Renal cortex interstitium (tissue), 11 donors: ENCODE results near the gene CATSPERE. TPM values are rescaled to one million over a fixed set of nuclear protein-coding genes. Genes with fewer than 3 reads are reported as not detected.

Source experiments
- DNase-seq, 11 donors: peaks; one replicate each; pipeline ENCODE4 v3.0.0-alpha.2; 2013; ENCODE audit warnings: low read depth in 9 of 11, low spot score in 4 of 11; ENCODE audit errors: extremely low read depth in 1 of 11
- polyA plus RNA-seq, 3 donors: library from polyadenylated mRNA; unstranded; fragments of 120-200 nt; gene quantifications; one replicate each; pipeline ENCODE4 v1.2.1, GENCODE V29; 2013; ENCODE audit not compliant: insufficient read length in 3 of 3

Gene CATSPERE
- polyA plus RNA-seq, 3 donors, result 1.5 to 2.4 (median 1.9) TPM

- no peak for DNase-seq
Measured at GRCh38 chr1:244605835-244606370, 144.8 kb downstream of the CATSPERE start.

- no peak for DNase-seq
Measured at GRCh38 chr1:244614113-244614836, 153.2 kb downstream of the CATSPERE start.

- no peak for DNase-seq
Measured at GRCh38 chr1:244614879-244615278, 153.8 kb downstream of the CATSPERE start.

GRCh38 chr1:244615301-244615700 is 154.2 kb downstream of the CATSPERE start:
- DNase-seq, result no peak

DNA sequence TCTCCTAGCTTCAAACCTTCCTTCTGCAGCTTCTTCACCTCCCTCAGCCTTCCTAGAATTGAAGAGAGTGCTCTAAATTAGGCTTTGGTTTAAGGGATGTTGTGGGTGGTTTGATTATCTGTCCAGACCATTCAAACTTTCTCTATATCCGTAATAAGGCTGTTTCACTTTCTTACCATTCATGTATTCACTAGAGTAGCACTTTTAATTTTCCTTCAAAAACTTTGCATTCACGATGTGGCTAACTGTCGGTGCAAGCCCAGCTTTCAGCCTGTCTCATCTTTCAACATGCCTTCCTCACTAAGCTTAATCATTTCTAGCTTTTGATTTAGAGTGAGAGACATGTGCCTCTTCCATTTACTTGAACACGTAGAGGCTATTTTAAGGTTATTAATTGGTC is 165.6 kb downstream of the CATSPERE start:
- no peak for DNase-seq

DNA sequence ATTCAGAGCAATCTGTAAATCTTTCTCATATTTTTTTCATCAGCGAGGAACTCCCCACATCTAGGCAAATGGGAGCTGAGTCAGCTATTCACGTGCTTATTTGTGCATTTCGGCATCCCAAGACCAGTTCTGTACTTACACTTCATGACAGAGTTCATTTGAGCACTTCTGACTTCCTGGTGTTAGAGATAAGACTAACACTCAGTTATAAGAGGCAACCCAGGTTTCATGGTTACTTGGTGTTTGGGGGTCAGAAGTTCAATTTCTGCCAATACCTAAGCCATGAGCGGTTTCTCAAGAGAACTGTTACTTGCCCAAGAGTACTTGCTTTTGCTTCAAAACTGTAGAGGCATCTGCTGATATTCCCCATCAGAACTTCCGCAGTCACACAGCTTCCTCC is 167.7 kb downstream of the CATSPERE start:
- DNase-seq, result no peak

- DNase-seq, result no peak
Measured at GRCh38 chr1:244633140-244633539, 172.1 kb downstream of the CATSPERE start.

DNA sequence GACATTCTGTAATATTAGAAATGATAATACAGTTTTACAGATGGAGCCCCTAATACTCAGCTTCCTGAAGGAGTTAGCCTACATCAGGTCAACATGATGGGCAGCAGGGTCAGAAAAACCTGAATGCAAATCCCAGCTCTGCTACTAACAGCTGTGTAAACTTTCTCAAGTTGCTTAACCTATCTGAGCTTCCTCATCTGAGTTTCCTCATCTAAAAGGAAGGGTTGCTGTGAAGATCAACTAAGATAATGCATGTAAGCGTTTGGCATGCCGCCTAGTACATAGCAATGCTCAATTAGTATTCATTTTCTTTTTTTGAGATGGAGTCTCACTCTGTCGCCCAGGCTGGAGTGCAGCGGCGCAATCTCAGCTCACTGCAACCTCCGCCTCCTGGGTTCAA is 173.5 kb downstream of the CATSPERE start:
- no peak for DNase-seq

DNA sequence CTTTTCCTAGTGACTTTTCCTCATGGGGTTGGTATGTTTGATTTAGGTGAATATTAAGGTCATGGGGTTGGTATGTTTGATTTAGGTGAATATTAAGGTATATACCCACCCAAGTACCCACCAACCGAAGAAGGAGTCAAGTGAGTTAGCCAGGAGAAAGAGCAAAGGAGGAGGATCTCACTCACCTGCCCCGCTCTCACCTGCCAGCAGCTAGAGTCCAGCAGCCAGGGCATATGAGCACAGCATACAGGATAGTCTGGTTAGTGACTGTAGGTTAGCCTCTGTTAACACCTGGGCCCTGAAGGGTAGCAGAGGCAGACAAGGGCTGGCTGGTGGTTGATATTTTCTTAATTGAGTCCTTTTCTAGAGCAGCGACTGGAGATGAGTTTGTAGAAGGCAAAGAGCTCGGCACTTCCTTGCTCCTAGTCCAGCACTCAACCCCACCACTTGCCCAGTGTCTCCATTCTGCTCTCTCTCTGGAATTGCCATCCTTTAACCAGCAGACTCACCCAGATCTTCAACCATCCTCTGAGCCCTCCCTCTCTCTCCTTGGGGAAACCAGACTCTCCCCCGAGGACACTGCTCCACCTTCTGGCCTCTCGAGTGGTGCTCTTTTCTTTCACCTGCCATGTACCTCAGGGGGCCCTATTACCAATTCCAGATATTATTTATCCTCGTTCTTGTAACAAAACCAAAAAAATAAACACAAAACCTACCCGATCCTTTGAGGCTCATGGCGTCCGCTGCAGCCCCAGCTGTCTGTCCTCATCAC is 175.6 kb downstream of the CATSPERE start:
- no peak for DNase-seq

- DNase-seq, result no peak
Measured at GRCh38 chr1:244639561-244639960, 178.5 kb downstream of the CATSPERE start.

GRCh38 chr1:244640917-244641316 is 179.8 kb downstream of the CATSPERE start:
- DNase-seq, result no peak

GRCh38 chr1:244642526-244642925 is 181.5 kb downstream of the CATSPERE start:
- no peak for DNase-seq

- no peak for DNase-seq
Measured at GRCh38 chr1:244642988-244643387, 181.9 kb downstream of the CATSPERE start.

- no peak for DNase-seq
Measured at GRCh38 chr1:244645414-244645813, 184.3 kb downstream of the CATSPERE start.

- DNase-seq, result no peak
Measured at GRCh38 chr1:244645890-244646289, 184.8 kb downstream of the CATSPERE start.

DNA sequence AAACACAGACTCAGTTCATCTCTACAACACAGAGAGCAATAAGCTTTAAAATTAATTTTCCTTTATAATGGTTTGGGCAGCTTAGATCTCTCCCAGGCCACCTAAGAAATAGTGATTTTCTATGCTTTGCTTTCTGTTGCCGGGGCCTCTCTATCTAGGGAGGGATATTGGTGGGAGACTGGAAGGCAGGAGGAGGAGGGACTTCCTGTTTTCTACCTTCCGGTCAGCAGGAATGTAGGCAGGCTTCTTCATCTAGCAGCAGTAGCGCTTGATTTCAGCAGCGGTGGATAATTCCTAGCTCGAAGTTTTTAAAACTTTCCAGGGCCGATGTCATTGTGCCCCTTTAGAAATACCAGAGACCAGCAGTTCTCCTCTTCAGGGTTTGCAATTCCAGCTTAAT is 186.7 kb downstream of the CATSPERE start:
- DNase-seq, result no peak

- peak in 1 of 11 donors; percentile 3 for DNase-seq
Measured at GRCh38 chr1:244651956-244652622, 191.0 kb downstream of the CATSPERE start.

GRCh38 chr1:244652623-244653438 is 191.8 kb downstream of the CATSPERE start, which contains the start of gene DESI2:
Gene DESI2 (plus strand): TSS chr1:244653126. CDS start chr1:244653314, 188 bp downstream.
- DNase-seq, result peak; percentile 91 to 99 (median 98)
